ENCODE measurements around the gene TXNIP.

TXNIP gene

GRCh38 chr1:145957443-145958319 is 38.7 kb downstream of the TXNIP start, which contains the start of gene LIX1L:
Gene LIX1L (minus strand): TSS chr1:145958017. CDS start chr1:145957927, 90 bp downstream.
- Mint-ChIP-seq H3K27me3 (ENCODE audit: low read depth) (no peaks in the 10 kb centered on the region), H3K4me1 (ENCODE audit: low read depth) (peaks cover 58% of the 10 kb centered on the region), H3K4me3 (peak within 1 kb of the TSS; percentile 91), H3K27ac (peak within 1 kb of the TSS; percentile 91), H3K9me3 (no peaks in the 10 kb centered on the region), H3K36me3 (ENCODE audit: low read depth) (peaks cover 5% of the 10 kb centered on the region)
- DNase-seq (ENCODE audit: low spot score): peak; percentile 94

- Mint-ChIP-seq H3K27ac (peak overlapping the region; percentile 91), H3K4me1 (ENCODE audit: low read depth) (peaks cover 56% of the 10 kb centered on the region), H3K9me3 (no peaks in the 10 kb centered on the region), H3K4me3 (peak overlapping the region; percentile 91), H3K27me3 (ENCODE audit: low read depth) (no peaks in the 10 kb centered on the region), H3K36me3 (ENCODE audit: low read depth) (peaks cover 9% of the 10 kb centered on the region)
- no peak for DNase-seq (ENCODE audit: low spot score)
Measured at GRCh38 chr1:145956781-145957442, 39.5 kb downstream of the TXNIP start.

- peaks cover 14% of the 10 kb centered on the region for H3K36me3 Mint-ChIP-seq (ENCODE audit: low read depth)
- H3K27ac Mint-ChIP-seq: peak overlapping the region; percentile 91
- H3K27me3 Mint-ChIP-seq (ENCODE audit: low read depth): no peaks in the 10 kb centered on the region
- H3K4me3 Mint-ChIP-seq: peak overlapping the region; percentile 91
- no peaks in the 10 kb centered on the region for H3K9me3 Mint-ChIP-seq
- DNase-seq (ENCODE audit: low spot score): no peak
- peaks cover 57% of the 10 kb centered on the region for H3K4me1 Mint-ChIP-seq (ENCODE audit: low read depth)
Measured at GRCh38 chr1:145956361-145956760, 40.0 kb downstream of the TXNIP start.

GRCh38 chr1:145955436-145955835 is 40.9 kb downstream of the TXNIP start:
- no peak overlapping the region for H3K27ac Mint-ChIP-seq
- H3K4me3 Mint-ChIP-seq: peak overlapping the region; percentile 2
- H3K4me1 Mint-ChIP-seq (ENCODE audit: low read depth): peaks cover 61% of the 10 kb centered on the region
- H3K36me3 Mint-ChIP-seq (ENCODE audit: low read depth): peaks cover 15% of the 10 kb centered on the region
- no peaks in the 10 kb centered on the region for H3K9me3 Mint-ChIP-seq
- DNase-seq (ENCODE audit: low spot score): no peak
- no peaks in the 10 kb centered on the region for H3K27me3 Mint-ChIP-seq (ENCODE audit: low read depth)

GRCh38 chr1:145953861-145954260 is 42.5 kb downstream of the TXNIP start:
- Mint-ChIP-seq H3K27ac (no peak overlapping the region), H3K27me3 (ENCODE audit: low read depth) (no peaks in the 10 kb centered on the region), H3K36me3 (ENCODE audit: low read depth) (peaks cover 18% of the 10 kb centered on the region), H3K4me3 (no peak overlapping the region), H3K9me3 (no peaks in the 10 kb centered on the region), H3K4me1 (ENCODE audit: low read depth) (peaks cover 58% of the 10 kb centered on the region)
- no peak for DNase-seq (ENCODE audit: low spot score)

GRCh38 chr1:145952903-145953302 is 43.5 kb downstream of the TXNIP start:
- Mint-ChIP-seq H3K4me1 (ENCODE audit: low read depth) (peaks cover 50% of the 10 kb centered on the region), H3K4me3 (no peak overlapping the region), H3K9me3 (no peaks in the 10 kb centered on the region), H3K27me3 (ENCODE audit: low read depth) (no peaks in the 10 kb centered on the region), H3K27ac (no peak overlapping the region), H3K36me3 (ENCODE audit: low read depth) (peaks cover 18% of the 10 kb centered on the region)
- no peak for DNase-seq (ENCODE audit: low spot score)

- DNase-seq (ENCODE audit: low spot score): no peak
- Mint-ChIP-seq H3K9me3 (no peaks in the 10 kb centered on the region), H3K4me3 (no peak overlapping the region), H3K4me1 (ENCODE audit: low read depth) (peaks cover 46% of the 10 kb centered on the region), H3K27ac (no peak overlapping the region), H3K36me3 (ENCODE audit: low read depth) (peaks cover 23% of the 10 kb centered on the region), H3K27me3 (ENCODE audit: low read depth) (no peaks in the 10 kb centered on the region)
Measured at GRCh38 chr1:145951526-145951925, 44.9 kb downstream of the TXNIP start.

GRCh38 chr1:145949219-145949618 is 47.2 kb downstream of the TXNIP start:
- peaks cover 22% of the 10 kb centered on the region for H3K36me3 Mint-ChIP-seq (ENCODE audit: low read depth)
- H3K9me3 Mint-ChIP-seq: no peaks in the 10 kb centered on the region
- no peaks in the 10 kb centered on the region for H3K27me3 Mint-ChIP-seq (ENCODE audit: low read depth)
- peaks cover 28% of the 10 kb centered on the region for H3K4me1 Mint-ChIP-seq (ENCODE audit: low read depth)
- H3K4me3 Mint-ChIP-seq: no peak overlapping the region
- no peak overlapping the region for H3K27ac Mint-ChIP-seq
- DNase-seq (ENCODE audit: low spot score): no peak

- Mint-ChIP-seq H3K4me1 (ENCODE audit: low read depth) (peaks cover 26% of the 10 kb centered on the region), H3K4me3 (no peak overlapping the region), H3K36me3 (ENCODE audit: low read depth) (peaks cover 27% of the 10 kb centered on the region), H3K9me3 (no peaks in the 10 kb centered on the region), H3K27me3 (ENCODE audit: low read depth) (no peaks in the 10 kb centered on the region), H3K27ac (no peak overlapping the region)
- no peak for DNase-seq (ENCODE audit: low spot score)
Measured at GRCh38 chr1:145947551-145947950, 48.8 kb downstream of the TXNIP start.

GRCh38 chr1:145946477-145946986 is 49.8 kb downstream of the TXNIP start:
- DNase-seq (ENCODE audit: low spot score): no peak
- H3K4me3 Mint-ChIP-seq: no peak overlapping the region
- no peaks in the 10 kb centered on the region for H3K27me3 Mint-ChIP-seq (ENCODE audit: low read depth)
- H3K27ac Mint-ChIP-seq: no peak overlapping the region
- H3K4me1 Mint-ChIP-seq (ENCODE audit: low read depth): peaks cover 19% of the 10 kb centered on the region
- no peaks in the 10 kb centered on the region for H3K9me3 Mint-ChIP-seq
- peaks cover 26% of the 10 kb centered on the region for H3K36me3 Mint-ChIP-seq (ENCODE audit: low read depth)

- Mint-ChIP-seq H3K4me3 (no peak overlapping the region), H3K27ac (no peak overlapping the region), H3K9me3 (no peaks in the 10 kb centered on the region), H3K27me3 (ENCODE audit: low read depth) (no peaks in the 10 kb centered on the region), H3K36me3 (ENCODE audit: low read depth) (peaks cover 28% of the 10 kb centered on the region), H3K4me1 (ENCODE audit: low read depth) (peaks cover 7% of the 10 kb centered on the region)
- no peak for DNase-seq (ENCODE audit: low spot score)
Measured at GRCh38 chr1:145944532-145944931, 51.8 kb downstream of the TXNIP start.

- Mint-ChIP-seq H3K27me3 (ENCODE audit: low read depth) (no peaks in the 10 kb centered on the region), H3K27ac (no peak overlapping the region), H3K4me1 (ENCODE audit: low read depth) (peaks cover 5% of the 10 kb centered on the region)
Measured at GRCh38 chr1:145942871-145943270, 53.5 kb downstream of the TXNIP start.

More at GRCh38 chr1:145942871-145943270, 53.5 kb downstream of the TXNIP start:
- no peak overlapping the region for H3K4me3 Mint-ChIP-seq
- peaks cover 31% of the 10 kb centered on the region for H3K36me3 Mint-ChIP-seq (ENCODE audit: low read depth)
- H3K9me3 Mint-ChIP-seq: no peaks in the 10 kb centered on the region
- no peak for DNase-seq (ENCODE audit: low spot score)
